HCT116 (cell line): ENCODE measurements around the gene WDR90. TPM values are rescaled to one million over a fixed set of nuclear protein-coding genes. Genes with fewer than 3 reads are reported as not detected.
A peak's percentile ranks its signal among the peaks of the same experiment; 100 is the strongest.

ENCODE experiments used
- ATAC-seq: fragments of 200-7000 bp; cut with Tn5 transposase; 2 replicates; pipeline ENCODE4 v1.9.1; 2020; ENCODE audit warnings: mild to moderate bottlenecking, moderate library complexity
- BruUV-seq: library from RNA; stranded (reverse); fragments of 400-500 nt; replicated peaks from 2 replicates; lab custom pipeline; 2021; lab: Mats Ljungman, UMichigan
- CTCF ChIA-PET: fragments of 300-600 bp; sonication (Branson Sonifier 250); formaldehyde crosslinking; loops from one replicate; lab custom pipeline; 2021; ENCODE audit warnings: antibody characterized with exemption; lab: Charles Lee
- POLR2A ChIA-PET: fragments of 300-600, 350-600 bp; sonication (Branson Sonifier 250); formaldehyde crosslinking; loops from one replicate; lab custom pipeline; 2021; ENCODE audit warnings: antibody characterized with exemption; lab: Charles Lee
- RAD21 ChIA-PET, 2 experiments: fragments of 300-600 bp; sonication (Branson Sonifier 250); formaldehyde crosslinking; loops; one replicate each; lab custom pipeline; 2023; ENCODE audit warnings: low total read pairs in 2 of 2; ENCODE audit not compliant: uncharacterized antibody in 2 of 2, unreplicated experiment in 2 of 2, low non-redundant PET in 1 of 2; lab: Charles Lee
- DNase-seq: peaks from one replicate; pipeline ENCODE4 v3.0.0-alpha.2; 2010; ENCODE audit warnings: low read depth, low spot score
- H2AFZ ChIP-seq: fragments of 200-600 bp; shearing (Covaris generic), sonication (generic); 2 replicates; pipeline ENCODE4 v1.6.1; 2017; ENCODE audit warnings: low read depth, mixed run types, mixed read lengths, antibody characterized with exemption, low read length; ENCODE audit not compliant: poor library complexity, severe bottlenecking
- H3K27ac ChIP-seq: 2 replicates; pipeline ENCODE4 v1.5.1; 2012; ENCODE audit warnings: low read depth, low read length
- H3K27me3 ChIP-seq: fragments of 200-600 bp; sonication (generic); 2 replicates; pipeline ENCODE4 v1.6.1; 2016; ENCODE audit warnings: mixed run types, low read length, mixed read lengths; ENCODE audit not compliant: insufficient read depth
- H3K36me3 ChIP-seq, 2 experiments: fragments of 200-500 bp in 1 of 2; fragments of 200-600 bp in 1 of 2; sonication (Bioruptor generic) in 1 of 2; sonication (generic) in 1 of 2; 2 replicates each; pipeline versions ENCODE4 v1.5.1 to v1.6.1; 2014 to 2016; ENCODE audit warnings: low read length in 2 of 2, inconsistent platforms in 1 of 2, mixed read lengths in 1 of 2, mixed run types in 1 of 2; ENCODE audit not compliant: insufficient read depth in 2 of 2, control insufficient read depth in 1 of 2
- H3K4me1 ChIP-seq, 2 experiments: fragments of 200-600 bp in 1 of 2; sonication (generic) in 1 of 2; 2 replicates each; pipeline versions ENCODE4 v1.5.1 to v1.6.1; 2012 to 2017; ENCODE audit warnings: low read length in 2 of 2, inconsistent platforms in 1 of 2, mild to moderate bottlenecking in 1 of 2, mixed read lengths in 1 of 2, mixed run types in 1 of 2, moderate library complexity in 1 of 2; ENCODE audit not compliant: insufficient read depth in 2 of 2, control insufficient read depth in 1 of 2
- H3K4me2 ChIP-seq: fragments of 200-600 bp; sonication (generic); 2 replicates; pipeline ENCODE4 v1.6.1; 2017; ENCODE audit warnings: mixed run types, low read length, mixed read lengths
- H3K4me3 ChIP-seq, 2 experiments: fragments of 200-600 bp in 1 of 2; sonication (generic) in 1 of 2; replicated peaks in 1 of 2; 2 replicates each; pipeline ENCODE4 v1.5.1; 2011 to 2016; ENCODE audit warnings: low read length in 2 of 2, control low read depth in 1 of 2, low read depth in 1 of 2, mild to moderate bottlenecking in 1 of 2, mixed read lengths in 1 of 2, mixed run types in 1 of 2
- H3K79me2 ChIP-seq: fragments of 200-600 bp; sonication (generic); 2 replicates; pipeline ENCODE4 v1.6.1; 2017; ENCODE audit warnings: mild to moderate bottlenecking, mixed run types, low read length, moderate library complexity, mixed read lengths; ENCODE audit not compliant: insufficient read depth
- H3K9ac ChIP-seq: fragments of 200-600 bp; sonication (generic); 2 replicates; pipeline ENCODE4 v1.6.1; 2016; ENCODE audit warnings: low read length, mixed read lengths
- H3K9me2 ChIP-seq: fragments of 200-600 bp; sonication (generic), shearing (Covaris generic); 2 replicates; pipeline ENCODE4 v1.6.1; 2017; ENCODE audit warnings: mixed run types, mild to moderate bottlenecking, moderate library complexity; ENCODE audit not compliant: insufficient read depth
- H3K9me3 ChIP-seq, 2 experiments: fragments of 200-500 bp in 1 of 2; fragments of 200-600 bp in 1 of 2; sonication (Bioruptor generic) in 1 of 2; sonication (generic) in 1 of 2; 2 replicates each; pipeline ENCODE4 v1.6.1; 2014 to 2017; ENCODE audit warnings: low read length in 2 of 2, mixed read lengths in 2 of 2, inconsistent platforms in 1 of 2, low read depth in 1 of 2, mild to moderate bottlenecking in 1 of 2, mixed run types in 1 of 2, moderate library complexity in 1 of 2; ENCODE audit not compliant: control insufficient read depth in 1 of 2, insufficient read depth in 1 of 2
- H4K20me1 ChIP-seq: fragments of 200-600 bp; sonication (generic), shearing (Covaris generic); 2 replicates; pipeline ENCODE4 v1.6.1; 2017; ENCODE audit warnings: mixed run types, mild to moderate bottlenecking, moderate library complexity; ENCODE audit not compliant: insufficient read depth
- CBX3 ChIP-seq: IDR thresholded peaks from 2 replicates; pipeline ENCODE4 v1.6.1; 2012; ENCODE audit warnings: low read depth
- CEBPB ChIP-seq: IDR thresholded peaks from 2 replicates; pipeline ENCODE4 v1.6.1; 2012; ENCODE audit warnings: low read depth
- CTCF ChIP-seq, 3 experiments: fragments of 200-600 bp in 1 of 3; sonication (generic) in 1 of 3; IDR thresholded peaks in 2 of 3; conservative IDR thresholded peaks in 1 of 3; 2 replicates each; pipeline ENCODE4 v1.5.1; 2012 to 2017; ENCODE audit warnings: low read depth in 2 of 3, low read length in 2 of 3, antibody characterized with exemption in 1 of 3, borderline replicate concordance in 1 of 3, control low read depth in 1 of 3, mild to moderate bottlenecking in 1 of 3, mixed read lengths in 1 of 3, mixed run types in 1 of 3, moderate library complexity in 1 of 3; ENCODE audit not compliant: insufficient read depth in 1 of 3
- EGR1 ChIP-seq: IDR thresholded peaks from 2 replicates; pipeline ENCODE4 v1.6.1; 2012; ENCODE audit warnings: low read depth
- ELF1 ChIP-seq: IDR thresholded peaks from 2 replicates; pipeline ENCODE4 v1.6.1; 2012; ENCODE audit warnings: low read depth, borderline replicate concordance
- EZH2 ChIP-seq: fragments of 200-600 bp; sonication (generic); IDR thresholded peaks from 2 replicates; pipeline ENCODE4 v1.6.1; 2017; ENCODE audit warnings: antibody characterized with exemption, mixed run types
- JUND ChIP-seq: IDR thresholded peaks from 2 replicates; pipeline ENCODE4 v1.6.1; 2012
- POLR2A ChIP-seq: IDR thresholded peaks from 2 replicates; pipeline ENCODE4 v1.7.0; 2011; ENCODE audit warnings: borderline replicate concordance; ENCODE audit not compliant: insufficient read depth, insufficient read length; ENCODE audit errors: extremely low read depth
- REST ChIP-seq: IDR thresholded peaks from 2 replicates; pipeline ENCODE4 v1.6.1; 2012; ENCODE audit warnings: low read depth
- SIN3A ChIP-seq: IDR thresholded peaks from 2 replicates; pipeline ENCODE4 v1.6.1; 2012; ENCODE audit warnings: low read depth
- SRF ChIP-seq: IDR thresholded peaks from 2 replicates; pipeline ENCODE4 v1.6.1; 2012; ENCODE audit warnings: low read depth
- ZNF274 ChIP-seq: fragments of 200-500 bp; sonication (Bioruptor generic); IDR thresholded peaks from 2 replicates; pipeline ENCODE4 v1.6.1; 2014; ENCODE audit warnings: mild to moderate bottlenecking, low read depth, low read length, inconsistent platforms
- intact Hi-C: fragments of 100-400 bp; cut with micrococcal nuclease; formaldehyde crosslinking; loops from 2 replicates; pipeline ENCODE4 v1.10.0; 2022
- total RNA-seq: library from RNA; stranded (reverse); gene quantifications from one replicate; pipeline ENCODE4 v1.2.1, GENCODE V29; 2021; ENCODE audit not compliant: unreplicated experiment
- TF ChIP-seq, protein P1 (sequence below): IDR thresholded peaks from 2 replicates; pipeline ENCODE4 v1.6.1; 2012

The WDR90 gene
- total RNA-seq, 1 experiment from 2014 or later, result 73.7 TPM

- H3K27me3 ChIP-seq, result no peaks in the 10 kb centered on the region
- H3K27ac ChIP-seq, result peak overlapping the region; percentile 0; the same call in 1 of the 2 replicates
- no TSS peak for BruUV-seq
- peaks cover 0 to 26% of the 10 kb centered on the region in 2 experiments; a peak in 2 of 4 replicates for H3K36me3 ChIP-seq
- no peak overlapping the region for H3K4me3 ChIP-seq
- ChIA-PET CTCF (interaction anchor here (0.9 to 1.4 kb wide), 2 partner anchors 9 to 417 kb away, joined by 3 to 6 read pairs; no protein-coding TSS in a partner anchor), RAD21 (no interaction called here)
- ATAC-seq, result no peak
- no peak for DNase-seq
- 0 out of 2 replicates have a peak overlapping the region, but pooled peaks have one; percentile 97 for H3K4me2 ChIP-seq
- no peaks in the 10 kb centered on the region for H3K9me3 ChIP-seq
- H3K9ac ChIP-seq, result no peak overlapping the region
- TF ChIP-seq REST (no peak), EGR1 (no peak), CEBPB (no peak), SRF (no peak)
- TF ChIP-seq, all 23 proteins: peak for 0
- POLR2A ChIA-PET, result no interaction called here
- Histone ChIP-seq H3K9me2 (no peaks in the 10 kb centered on the region), H3K4me1 (peaks cover 21 to 59% of the 10 kb centered on the region in 2 experiments), H3K79me2 (peaks cover 42% of the 10 kb centered on the region), H4K20me1 (no peaks in the 10 kb centered on the region), H2AFZ (no peak overlapping the region)
- intact Hi-C loops, result no loop called here
Observed at GRCh38 chr16:686459-687260, 37.5 kb downstream of the WDR90 start.

DNA sequence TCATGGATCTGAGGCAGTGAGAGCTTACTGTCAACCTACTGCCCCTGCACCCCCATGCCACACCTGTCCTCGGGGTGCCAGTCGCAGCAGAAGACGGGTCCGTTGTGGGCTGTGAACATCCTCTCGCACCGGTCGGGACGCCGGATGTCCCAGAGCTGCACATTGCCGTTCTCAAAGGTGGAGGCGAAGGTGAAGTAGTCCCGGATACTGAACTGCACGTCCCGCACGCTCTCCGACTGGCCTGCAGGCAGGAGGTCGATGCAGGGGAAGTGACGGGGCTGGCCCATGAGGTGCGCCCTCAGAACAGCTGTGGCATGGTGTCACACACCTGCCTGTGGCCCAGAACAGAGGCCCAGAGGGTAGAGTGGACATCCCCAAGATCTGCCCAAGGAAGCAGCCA, 38.3 kb downstream of the WDR90 start:
- Histone ChIP-seq H3K27ac (no peak overlapping the region), H3K9me2 (no peaks in the 10 kb centered on the region), H3K4me1 (peaks cover 16 to 50% of the 10 kb centered on the region in 2 experiments), H3K9ac (no peak overlapping the region), H3K9me3 (no peaks in the 10 kb centered on the region), H4K20me1 (no peaks in the 10 kb centered on the region), H2AFZ (no peak overlapping the region), H3K4me2 (no peak overlapping the region), H3K4me3 (no peak overlapping the region), H3K79me2 (peaks cover 34% of the 10 kb centered on the region), H3K36me3 (peaks cover 0 to 17% of the 10 kb centered on the region in 2 experiments; a peak in 2 of 4 replicates), H3K27me3 (no peaks in the 10 kb centered on the region)
- intact Hi-C loops, result no loop called here
- no TSS peak for BruUV-seq
- RAD21 ChIA-PET, result no interaction called here
- POLR2A ChIA-PET, result no interaction called here
- DNase-seq (no peak), ATAC-seq (no peak)
- CTCF ChIA-PET, result no interaction called here
- no peak for TF ChIP-seq CTCF (IDR thresholded peaks at IDR 0.05 in 2 of 3, conservative IDR thresholded peaks at IDR 0.05 in 1 of 3; ENCODE audit: borderline replicate concordance in 1 of 3, insufficient read depth in 1 of 3, low read depth in 2 of 3, low read length in 2 of 3)
- TF ChIP-seq, protein P1, sequence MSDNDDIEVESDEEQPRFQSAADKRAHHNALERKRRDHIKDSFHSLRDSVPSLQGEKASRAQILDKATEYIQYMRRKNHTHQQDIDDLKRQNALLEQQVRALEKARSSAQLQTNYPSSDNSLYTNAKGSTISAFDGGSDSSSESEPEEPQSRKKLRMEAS, result no peak
- no peak for TF ChIP-seq CBX3
- no peak for TF ChIP-seq SRF
- TF ChIP-seq ELF1, result no peak
- TF ChIP-seq JUND, result no peak
- TF ChIP-seq CEBPB, result no peak
- no peak for TF ChIP-seq EZH2
- TF ChIP-seq ZNF274, result no peak
- TF ChIP-seq POLR2A, result no peak
- no peak for TF ChIP-seq SIN3A
